NCI-H1048 (cell line): ENCODE measurements around the gene URGCP.

Experiments used
- DNase-seq: peaks from one replicate; lab custom pipeline; 2025; lab: John Stamatoyannopoulos, UW

URGCP gene, protein sequence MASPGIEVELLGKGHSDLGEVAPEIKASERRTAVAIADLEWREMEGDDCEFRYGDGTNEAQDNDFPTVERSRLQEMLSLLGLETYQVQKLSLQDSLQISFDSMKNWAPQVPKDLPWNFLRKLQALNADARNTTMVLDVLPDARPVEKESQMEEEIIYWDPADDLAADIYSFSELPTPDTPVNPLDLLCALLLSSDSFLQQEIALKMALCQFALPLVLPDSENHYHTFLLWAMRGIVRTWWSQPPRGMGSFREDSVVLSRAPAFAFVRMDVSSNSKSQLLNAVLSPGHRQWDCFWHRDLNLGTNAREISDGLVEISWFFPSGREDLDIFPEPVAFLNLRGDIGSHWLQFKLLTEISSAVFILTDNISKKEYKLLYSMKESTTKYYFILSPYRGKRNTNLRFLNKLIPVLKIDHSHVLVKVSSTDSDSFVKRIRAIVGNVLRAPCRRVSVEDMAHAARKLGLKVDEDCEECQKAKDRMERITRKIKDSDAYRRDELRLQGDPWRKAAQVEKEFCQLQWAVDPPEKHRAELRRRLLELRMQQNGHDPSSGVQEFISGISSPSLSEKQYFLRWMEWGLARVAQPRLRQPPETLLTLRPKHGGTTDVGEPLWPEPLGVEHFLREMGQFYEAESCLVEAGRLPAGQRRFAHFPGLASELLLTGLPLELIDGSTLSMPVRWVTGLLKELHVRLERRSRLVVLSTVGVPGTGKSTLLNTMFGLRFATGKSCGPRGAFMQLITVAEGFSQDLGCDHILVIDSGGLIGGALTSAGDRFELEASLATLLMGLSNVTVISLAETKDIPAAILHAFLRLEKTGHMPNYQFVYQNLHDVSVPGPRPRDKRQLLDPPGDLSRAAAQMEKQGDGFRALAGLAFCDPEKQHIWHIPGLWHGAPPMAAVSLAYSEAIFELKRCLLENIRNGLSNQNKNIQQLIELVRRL

DNA sequence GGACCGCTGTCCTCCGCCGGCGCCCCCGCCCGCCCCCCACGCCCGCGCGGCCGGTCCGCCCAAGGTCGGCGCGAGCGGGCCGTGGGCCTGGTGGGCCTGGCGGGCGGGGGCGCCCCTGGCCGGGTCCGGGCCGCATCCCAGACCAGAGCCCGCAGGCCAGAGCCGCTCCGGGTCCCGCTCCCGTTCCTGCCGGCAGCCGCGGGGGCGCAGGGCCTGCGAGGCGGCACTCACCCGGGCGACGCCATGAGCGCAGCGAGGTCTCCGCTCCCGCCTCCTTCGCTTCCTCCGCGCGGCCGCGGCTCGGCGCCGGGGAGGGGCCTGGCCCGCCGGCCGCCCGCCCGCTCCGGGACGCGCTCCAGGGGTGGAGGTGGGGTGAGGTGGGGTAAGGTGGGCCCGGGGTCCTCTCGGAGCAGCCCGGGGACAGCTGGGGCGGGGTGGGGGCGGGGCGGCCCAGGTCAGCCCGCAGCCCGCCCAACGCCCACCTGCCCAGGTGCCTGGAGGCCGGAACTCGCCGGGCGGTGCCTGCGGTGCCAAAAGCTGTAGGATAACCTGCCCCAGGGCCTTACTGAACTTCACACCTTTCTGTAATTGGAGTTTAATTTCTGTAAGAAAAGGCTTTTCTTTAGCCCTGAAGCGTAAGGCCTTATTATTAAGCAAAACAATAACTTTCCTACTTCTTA, at the start of gene URGCP:
URGCP (minus strand) TSS at position 266 of the 680 bp plus-strand sequence; CDS start at position 245, 21 bp downstream.
- no peak for DNase-seq

DNA sequence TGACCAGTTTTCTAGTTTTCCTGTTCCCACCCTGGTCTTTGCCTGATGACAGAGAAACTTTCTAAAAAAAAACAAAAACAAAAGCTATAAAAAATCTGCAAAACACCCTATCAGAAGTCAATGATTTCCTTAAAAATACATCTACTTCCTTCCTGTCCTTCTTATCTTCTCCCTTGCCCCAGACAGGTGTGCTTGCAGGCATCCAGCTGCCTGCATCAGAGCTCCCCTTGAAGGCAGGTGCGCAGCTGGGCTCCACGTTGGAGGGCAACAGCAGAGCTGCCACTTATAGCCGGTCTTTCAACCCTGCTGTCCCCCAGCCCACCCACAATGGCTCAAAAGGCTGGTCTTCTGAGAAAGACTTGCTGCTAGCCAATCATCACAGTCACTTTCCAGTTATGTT, 49.6 kb upstream of the URGCP start:
- DNase-seq: no peak

DNA sequence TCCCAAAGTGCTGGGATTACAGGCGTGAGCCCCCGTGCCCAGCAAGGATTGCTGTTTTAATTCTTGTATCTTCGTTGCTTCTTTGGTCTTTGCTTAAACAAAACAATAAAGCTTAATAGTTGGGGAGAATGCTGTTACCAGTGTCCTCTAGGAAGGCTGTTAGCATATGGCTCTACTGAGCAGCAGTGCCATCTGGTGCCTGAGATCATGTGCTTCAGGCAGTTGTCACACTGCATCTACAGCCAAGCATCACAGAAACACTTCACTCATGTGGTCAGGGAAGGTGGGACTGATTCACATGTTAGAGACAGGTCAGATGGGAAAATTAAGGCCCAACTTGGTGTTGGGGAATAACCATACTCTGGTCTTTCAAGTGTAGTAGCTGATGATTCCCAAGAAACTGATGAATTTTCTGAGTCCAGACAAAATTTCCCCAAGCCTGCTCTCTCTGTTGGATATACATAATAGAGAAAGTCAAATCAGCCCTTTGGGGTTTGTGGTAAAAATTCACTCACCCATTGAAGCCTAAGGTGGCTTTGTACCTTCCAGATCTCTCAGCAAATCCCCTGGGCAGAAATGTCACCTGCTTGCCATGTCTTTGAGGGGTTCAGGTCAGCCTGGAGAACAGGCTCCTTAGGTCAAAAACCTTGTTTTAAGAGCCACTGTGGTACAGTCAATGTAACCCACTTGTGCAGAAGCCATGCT, 48.3 kb upstream of the URGCP start:
- no peak for DNase-seq

DNA sequence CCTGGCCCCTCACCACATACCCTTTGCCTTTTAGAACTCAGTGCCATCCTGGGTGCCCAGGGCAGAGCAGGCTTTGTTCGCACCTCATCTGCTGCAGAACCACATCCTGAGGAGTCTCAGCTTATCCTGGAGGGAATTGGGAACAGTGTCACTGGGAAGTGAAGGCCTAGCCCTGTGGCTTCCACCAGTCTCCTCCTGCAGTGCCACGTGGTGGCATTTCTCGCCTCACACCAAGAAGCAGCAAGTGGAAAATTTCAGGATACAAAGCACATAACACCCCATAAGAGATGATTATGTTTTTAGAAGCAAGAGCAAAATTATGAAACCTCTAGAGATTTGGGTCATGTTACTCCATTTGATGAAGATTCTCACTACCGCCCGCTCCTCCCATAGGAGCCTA, 46.7 kb upstream of the URGCP start:
- DNase-seq: no peak

DNA sequence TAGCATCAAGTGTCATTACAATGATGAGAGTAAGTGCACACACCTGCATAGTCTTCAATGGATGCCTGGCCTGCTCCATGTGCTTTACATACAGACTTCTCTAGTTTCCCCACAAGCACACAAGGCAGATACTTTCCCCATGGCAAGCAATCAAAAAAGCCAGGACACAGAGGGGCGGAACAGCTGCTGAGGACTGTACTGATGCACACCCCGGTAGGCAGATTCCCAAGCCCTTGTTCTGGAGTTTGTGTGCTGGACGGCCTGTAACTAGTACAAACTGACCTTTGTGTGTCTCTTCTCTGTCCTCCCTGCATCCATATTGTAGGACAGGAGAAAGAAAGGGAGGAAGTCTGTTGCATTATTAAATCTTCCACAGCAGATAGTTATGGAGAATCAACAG, 45.6 kb upstream of the URGCP start:
- DNase-seq: no peak

DNA sequence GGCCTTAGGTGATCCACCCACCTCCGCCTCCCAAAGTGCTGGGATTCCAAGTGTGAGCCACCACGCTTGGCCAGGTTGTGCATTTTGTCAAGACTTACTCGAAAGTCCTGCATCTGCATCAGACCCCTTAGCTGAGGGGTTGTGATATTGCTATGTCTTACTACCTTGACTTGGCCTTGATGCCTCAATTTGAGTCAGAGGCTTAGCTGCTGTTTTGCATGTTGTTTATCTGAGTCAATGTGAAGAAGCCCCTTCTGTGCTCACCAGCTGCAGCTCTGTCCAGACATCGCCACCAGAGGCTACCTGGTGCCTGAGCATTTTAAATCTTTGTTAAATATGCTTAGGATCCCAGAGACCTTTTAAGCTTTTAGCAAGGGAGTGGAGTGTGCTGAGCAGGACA, 37.9 kb upstream of the URGCP start:
- DNase-seq: no peak

DNA sequence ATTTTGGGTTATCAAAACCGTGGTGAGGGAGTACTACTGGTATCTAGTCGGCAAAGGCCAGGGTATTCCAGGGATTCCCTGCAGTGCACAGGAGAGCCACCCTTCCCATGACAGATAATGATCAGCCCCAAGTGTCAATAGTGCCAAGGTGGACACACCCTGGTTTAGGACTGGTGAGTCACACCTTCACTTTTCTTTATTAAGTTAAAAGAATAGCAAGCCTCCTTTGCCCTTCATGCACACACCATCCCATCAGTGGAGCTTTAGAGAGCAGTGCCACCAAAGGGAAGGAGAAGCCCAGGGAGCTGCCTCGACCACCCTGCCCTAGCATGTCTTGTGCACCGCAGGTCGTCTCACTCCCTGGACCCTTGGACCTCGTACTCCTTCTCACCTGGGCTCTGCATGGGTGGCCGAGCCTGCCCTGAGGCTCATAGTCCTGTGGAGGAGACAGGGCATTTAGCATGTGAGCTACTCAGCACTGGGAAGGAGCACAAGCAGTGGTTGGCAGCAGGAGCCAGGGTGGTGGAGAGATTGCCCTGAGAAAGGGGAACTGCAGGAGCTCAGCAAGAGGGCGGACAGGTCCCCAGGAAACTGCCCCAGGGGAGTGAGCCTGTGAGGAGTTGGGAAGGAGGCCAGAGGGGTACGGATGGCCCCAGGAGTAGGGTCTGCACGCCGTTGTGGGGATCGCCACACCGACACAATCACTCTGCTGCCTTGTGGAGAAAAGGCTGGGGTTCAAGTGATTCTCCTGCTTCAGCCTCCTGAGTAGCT, 37.2 kb upstream of the URGCP start:
- no peak for DNase-seq

DNA sequence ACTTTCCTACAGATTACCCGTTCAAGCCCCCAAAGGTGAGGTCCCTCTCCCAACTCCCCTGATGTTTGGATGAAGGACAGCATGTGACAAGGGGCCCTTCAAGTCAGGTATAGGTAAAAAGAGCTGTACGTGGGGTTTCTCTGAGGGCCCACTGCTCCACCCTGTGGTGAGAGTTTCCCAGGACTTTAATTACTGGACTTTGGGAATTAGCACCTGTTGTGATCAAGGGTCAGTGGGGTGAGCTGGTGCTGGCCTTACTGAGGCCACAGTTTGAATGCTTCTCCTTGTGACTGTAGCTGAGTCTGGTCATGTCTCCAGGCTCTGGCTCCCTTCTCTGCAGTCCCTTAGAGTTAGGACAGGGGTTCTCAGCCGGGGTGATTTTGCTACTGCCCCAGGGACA, 36.6 kb upstream of the URGCP start:
- no peak for DNase-seq

DNA sequence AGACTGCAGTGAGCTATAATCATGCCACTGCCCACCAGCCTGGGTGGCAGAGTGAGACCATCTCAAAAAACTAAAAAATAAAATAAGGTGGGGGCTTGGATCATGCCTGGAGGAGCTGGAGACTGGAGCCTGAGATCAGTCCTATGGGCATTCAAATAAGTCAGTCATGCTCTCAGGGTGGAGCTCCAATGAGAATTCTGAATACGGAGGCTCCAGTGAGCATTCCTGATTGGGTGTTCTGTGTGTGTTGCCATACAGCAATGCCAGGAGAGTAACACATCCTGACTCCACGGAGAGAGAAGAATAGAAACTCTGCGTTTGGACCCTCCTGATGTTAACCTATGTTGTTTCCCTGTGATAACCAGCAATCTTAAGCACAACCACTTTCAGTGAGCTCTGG, 35.9 kb upstream of the URGCP start:
- DNase-seq: no peak

DNA sequence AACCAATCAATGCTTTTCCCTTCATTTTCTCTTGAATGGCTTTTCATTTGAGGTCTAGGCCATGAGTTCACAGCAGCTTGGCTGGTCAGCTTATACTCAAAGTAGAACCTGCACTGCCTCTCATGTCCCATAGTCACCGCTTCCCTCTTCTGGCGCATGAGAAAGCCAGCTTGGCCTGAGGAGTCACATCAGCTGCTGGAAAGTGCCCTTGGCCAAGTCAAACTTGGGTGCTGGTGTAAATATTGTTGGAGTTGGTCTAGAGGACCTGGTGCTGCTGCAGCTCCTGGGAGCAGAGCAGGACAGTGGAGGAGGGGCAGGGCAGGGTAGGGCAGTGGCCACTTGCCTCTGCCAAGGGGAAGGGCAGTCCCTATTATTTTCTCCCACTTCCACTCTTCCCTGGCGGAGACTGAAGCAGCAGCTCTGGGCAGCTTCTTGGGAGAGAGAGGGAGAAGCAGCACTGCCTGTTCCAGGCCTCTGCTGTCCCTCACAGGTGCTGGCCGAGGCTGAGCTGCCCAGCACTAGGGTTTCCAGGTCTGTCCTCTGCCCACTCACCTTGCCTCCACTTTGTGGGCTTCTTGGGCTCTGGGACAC, 32.6 kb upstream of the URGCP start:
- DNase-seq: no peak

DNA sequence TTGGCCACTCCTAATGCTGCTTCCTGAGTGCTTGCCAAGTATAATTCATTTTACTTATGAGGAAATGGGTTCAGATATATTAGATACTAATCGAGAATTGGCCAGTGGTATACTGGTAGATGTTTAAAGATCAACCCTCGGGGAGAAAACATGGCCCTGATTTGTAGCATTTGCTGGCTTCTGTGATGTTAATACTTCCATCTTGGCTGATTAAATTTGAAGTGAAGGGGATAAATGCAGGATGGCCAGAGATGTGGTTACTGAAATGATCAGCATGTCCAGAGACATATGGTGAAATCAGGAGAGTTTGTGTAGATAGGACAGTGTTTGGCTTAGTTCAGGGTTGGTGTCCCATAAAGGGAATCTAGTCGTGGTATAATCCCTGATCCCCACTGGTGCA, 31.0 kb upstream of the URGCP start:
- no peak for DNase-seq

DNA sequence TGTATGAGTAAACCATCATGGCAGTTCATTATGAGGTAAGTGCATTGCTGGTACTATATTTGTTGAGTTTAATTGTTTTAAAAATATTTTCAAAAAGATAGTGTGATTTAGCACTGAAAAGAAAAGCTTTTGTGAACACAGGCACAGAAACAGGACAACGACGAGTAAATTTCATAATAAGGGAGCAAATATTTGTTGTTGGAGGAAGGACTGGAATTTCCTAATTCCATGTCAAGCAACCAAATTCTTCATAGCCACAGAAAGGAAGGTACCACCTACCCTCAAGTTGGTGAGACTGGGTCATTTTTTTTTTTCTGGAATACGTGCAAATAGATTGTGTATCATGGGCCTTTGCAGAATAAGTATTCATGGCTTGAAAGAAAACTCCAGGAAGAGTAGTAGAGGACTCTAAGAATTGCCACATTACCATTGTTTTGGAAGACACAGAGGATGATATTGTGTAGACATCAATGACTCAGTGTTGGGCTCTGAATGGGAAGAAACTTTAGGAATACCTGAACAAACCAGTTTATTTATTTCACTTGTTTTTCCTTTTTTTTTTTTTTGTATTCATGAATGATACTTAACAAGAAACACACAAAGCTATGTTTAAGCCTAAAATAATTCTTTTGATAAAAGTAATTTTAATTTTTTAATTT, 27.6 kb upstream of the URGCP start:
- no peak for DNase-seq

DNA sequence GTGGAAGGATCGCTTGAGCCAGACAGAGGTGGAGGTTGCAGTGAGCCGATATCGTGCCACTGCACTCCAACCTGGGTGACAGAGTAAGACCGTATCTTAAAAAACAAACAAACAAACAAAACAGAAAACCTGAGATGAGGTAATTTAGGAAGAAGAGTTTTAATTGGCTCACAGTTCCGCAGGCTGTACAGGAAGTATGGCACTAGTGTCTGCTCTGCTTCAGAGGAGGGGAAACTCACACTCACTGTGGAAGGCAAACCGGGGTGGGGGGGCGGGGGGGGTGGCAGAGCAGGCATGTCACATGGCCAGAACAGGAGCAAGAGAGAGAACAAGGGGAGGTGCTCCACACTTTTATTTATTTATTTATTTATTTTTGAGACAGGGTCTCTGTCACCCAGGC, 24.9 kb upstream of the URGCP start:
- no peak for DNase-seq

DNA sequence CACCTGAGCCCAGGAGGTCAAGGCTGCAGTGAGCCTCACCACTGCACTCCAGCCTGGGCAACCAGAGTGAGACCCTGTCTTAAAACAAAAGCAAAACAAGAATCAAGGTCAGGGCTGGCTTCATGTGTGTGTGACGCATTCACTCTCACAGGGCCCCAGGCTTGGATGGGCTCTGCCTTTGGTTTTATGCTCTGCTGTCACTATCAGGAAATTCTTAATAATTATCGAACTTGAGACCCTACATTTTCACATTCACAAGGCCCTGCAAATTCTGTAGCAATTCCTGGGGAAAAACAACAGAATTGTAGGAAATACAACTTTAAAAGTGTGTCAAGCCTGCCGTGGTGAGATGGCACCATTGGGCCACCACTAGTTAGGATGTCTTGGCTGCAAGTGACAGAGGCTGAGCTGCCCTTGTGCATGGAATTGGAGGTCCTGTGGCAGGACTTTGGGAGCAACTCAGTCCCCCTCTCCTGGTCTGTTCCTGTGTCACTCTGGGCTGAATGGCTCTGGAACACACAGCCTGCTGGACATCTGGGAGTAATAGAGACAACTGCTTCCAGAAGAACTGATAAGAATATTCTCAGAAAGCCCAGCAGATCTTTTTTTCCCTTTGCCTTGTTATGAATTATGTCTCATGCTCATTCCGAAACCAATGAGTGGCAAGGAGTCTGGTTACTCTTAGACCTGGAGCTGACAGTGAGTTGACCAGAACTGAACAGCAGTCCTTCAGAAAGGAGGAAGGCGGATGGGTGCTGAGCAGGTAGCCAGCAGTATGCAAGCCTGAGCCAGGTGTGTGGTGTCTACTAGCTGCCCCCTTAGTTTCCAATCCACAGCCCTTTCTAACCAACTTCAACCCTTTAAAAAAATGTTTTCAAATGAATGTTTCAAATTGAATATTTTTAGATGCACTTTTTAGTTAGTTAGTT, 23.4 kb upstream of the URGCP start:
- no peak for DNase-seq

DNA sequence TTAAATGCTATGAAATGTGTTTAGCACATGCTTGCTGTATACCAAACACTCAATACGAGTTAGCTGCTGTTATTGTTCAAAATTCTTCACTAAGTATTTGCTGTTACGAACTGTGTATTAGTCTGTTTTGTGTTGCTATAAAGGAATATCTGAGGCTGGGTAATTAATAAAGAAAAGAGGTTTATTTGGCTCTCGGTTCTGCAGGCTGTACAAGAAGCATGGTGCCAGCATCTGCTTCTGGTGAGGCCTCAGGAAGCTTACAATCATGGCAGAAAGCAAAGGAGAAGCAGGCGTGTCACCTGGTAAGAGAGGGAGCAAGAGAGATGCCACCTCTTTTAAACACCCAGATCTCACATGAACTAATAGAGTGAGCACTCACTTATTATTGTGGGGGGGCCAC, 21.4 kb upstream of the URGCP start:
- no peak for DNase-seq

DNA sequence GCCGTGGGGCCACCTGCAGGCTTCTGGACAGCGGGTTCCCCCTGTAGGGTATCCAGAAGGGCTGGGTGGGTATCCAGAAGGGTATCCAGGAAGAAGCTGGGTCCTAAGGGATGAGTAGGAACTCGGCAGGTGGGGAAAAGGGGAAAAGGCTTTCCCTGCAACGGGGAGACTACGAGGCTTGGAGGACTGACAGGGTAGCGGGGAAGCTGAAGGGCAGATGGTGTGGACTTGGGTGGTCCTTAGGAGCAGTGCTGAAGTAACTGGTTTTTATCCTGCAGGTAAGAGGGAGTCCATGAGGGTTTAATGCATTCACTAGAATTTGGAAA, 20.4 kb upstream of the URGCP start:
- DNase-seq: no peak

DNA sequence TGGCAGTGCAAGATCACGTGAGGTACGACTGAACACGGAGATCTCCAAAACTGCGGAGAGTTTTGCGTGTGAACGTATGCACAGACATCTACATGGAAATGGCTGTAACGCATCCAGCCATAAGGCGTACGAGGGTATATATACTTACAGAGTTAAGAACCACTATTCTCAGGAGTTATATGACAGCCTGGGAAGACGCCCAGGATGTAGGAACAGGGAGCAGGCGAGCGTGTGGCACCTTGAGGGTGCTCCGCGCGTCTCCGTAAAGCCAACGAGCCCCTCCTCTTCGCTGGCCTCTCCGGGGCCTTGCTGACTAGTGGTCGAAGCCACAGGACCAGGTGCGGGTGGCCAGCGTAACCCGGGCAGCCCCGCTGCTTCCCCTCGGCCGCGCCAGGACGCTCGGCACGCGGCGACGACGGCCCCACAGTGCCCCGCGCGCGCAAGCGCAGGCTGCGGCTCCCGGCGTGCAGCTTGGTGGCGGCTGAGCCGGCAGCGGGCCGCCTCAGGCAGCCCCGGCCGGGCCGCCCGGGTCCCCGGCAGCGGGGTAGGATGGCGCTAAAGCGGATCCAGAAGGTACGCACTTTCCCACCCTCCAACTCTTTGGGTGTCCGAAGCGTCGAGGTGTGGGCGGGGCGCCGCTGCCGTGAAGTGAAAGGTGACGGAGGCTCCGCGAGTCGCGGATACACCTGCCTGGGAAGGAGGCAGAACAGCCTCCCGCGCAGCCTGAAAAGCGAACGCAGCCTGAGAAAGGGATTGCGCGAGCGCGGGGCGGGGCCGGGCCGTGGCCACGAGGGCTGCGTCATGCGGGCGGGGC, 19.8 kb upstream of the URGCP start, which contains the start of gene UBE2D4:
UBE2D4 (plus strand) TSS at position 453 of the 814 bp plus-strand sequence; CDS start at position 550, 97 bp downstream.
- peak; percentile 69 for DNase-seq

DNA sequence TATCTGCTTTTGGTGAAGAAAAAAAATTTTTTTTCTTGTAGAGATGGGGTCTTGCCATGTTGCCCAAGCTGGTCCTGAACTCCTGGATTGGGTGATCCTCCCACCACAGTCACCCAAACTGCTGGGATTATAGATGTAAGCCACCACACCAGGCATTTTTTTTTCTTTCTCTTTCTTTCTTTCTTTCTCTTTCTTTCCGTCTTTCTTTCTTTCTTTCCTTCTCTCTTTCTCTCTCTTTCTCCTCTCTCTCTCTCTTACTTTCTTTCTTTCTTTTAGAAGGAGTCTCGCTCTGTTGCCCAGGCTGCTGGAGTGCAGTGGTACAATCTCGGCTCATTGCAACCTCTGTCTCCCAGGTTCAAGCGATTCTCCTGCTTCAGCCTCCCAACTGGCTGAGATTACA, 16.3 kb upstream of the URGCP start:
- no peak for DNase-seq
